RWPE2 (cell line): Measurements from ENCODE around the gene LGI2.

Experiments used
- ATAC-seq: fragments of 200-7000 bp; cut with Tn5 transposase; 3 replicates; pipeline ENCODE4 v1.9.1; 2021; ENCODE audit warnings: low read depth
- DNase-seq: peaks from one replicate; pipeline ENCODE4 v3.0.0-alpha.2; 2020; ENCODE audit warnings: low spot score
- H3K27ac ChIP-seq: fragments of 450-650 bp; 2 replicates; pipeline ENCODE4 v1.5.1; 2017; ENCODE audit warnings: mild to moderate bottlenecking; ENCODE audit not compliant: poor library complexity, severe bottlenecking
- H3K27me3 ChIP-seq: fragments of 250-450 bp; sonication (Bioruptor Pico); 2 replicates; pipeline ENCODE4 v1.5.1; 2021; ENCODE audit warnings: mild to moderate bottlenecking, moderate library complexity; ENCODE audit not compliant: insufficient read depth, poor library complexity, severe bottlenecking
- H3K36me3 ChIP-seq: fragments of 250-450 bp; sonication (Bioruptor Pico); 2 replicates; pipeline ENCODE4 v1.5.1; 2020; ENCODE audit warnings: low read depth, mild to moderate bottlenecking, moderate library complexity
- H3K4me1 ChIP-seq: fragments of 250-450 bp; sonication (Bioruptor Pico); 2 replicates; pipeline ENCODE4 v1.5.1; 2021; ENCODE audit warnings: mild to moderate bottlenecking, moderate library complexity; ENCODE audit not compliant: insufficient read depth, poor library complexity, severe bottlenecking
- H3K4me3 ChIP-seq: fragments of 250-450 bp; sonication (Bioruptor Pico); 2 replicates; pipeline ENCODE4 v1.5.1; 2021; ENCODE audit warnings: mild to moderate bottlenecking, moderate library complexity; ENCODE audit not compliant: severe bottlenecking
- H3K9me3 ChIP-seq: fragments of 250-450 bp; sonication (Bioruptor Pico); 2 replicates; pipeline ENCODE4 v1.5.1; 2021; ENCODE audit warnings: mild to moderate bottlenecking, moderate library complexity; ENCODE audit not compliant: severe bottlenecking
- TF ChIP-seq, protein P1 (sequence below): fragments of 450-650 bp; IDR thresholded peaks from one replicate; pipeline ENCODE4 v1.5.1; 2017; ENCODE audit warnings: mild to moderate bottlenecking, moderate library complexity; ENCODE audit not compliant: poor library complexity, severe bottlenecking

LGI2 gene

DNA sequence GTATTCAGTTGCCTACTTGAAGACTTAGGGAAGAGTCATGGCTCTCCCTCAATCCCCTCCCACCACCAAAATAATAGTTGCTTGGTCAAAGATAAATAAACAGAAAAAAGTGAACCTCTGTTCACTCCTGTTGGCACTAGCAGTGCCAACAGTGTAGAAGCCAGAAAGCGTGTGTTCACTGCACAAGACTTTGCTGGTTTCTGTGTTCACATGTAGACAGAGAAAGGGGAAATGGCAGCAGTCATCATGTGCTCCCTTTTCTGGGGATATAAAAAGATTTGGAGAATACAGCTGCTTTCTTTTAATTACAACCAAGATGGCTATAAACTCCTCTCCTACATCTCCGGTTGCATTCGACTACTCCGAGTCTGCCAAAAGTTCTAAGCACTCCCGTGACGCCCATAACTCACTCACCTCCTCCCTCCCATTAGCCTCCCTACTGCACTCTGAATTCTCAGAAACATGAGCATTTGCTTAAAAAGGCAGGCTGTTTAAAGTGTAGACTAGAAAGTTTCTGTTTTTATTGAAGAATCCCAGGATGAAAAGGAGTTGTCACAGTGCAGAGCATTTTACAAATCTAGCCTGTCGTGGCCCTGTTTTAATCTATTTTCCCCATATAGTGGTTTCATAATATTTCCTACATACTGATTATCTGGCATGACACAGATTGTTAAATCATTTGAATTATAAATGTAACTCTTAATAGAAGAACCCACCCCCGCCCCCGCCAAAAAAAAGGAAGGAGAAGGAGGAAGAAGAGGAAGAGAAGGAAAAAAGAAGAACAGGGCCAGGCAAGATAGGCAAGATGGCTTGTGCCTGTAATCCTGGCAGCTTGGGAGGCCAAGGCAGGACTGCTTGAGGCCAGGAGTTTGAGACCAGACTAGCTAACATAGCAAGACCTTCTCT lies 16.7 kb downstream of the LGI2 start:
- Histone ChIP-seq H3K27me3 (no peaks in the 10 kb centered on the region), H3K4me3 (no peak overlapping the region), H3K36me3 (no peaks in the 10 kb centered on the region), H3K4me1 (no peaks in the 10 kb centered on the region), H3K27ac (no peak overlapping the region), H3K9me3 (no peaks in the 10 kb centered on the region)
- DNase-seq (no peak), ATAC-seq (no peak)
- TF ChIP-seq, protein P1, sequence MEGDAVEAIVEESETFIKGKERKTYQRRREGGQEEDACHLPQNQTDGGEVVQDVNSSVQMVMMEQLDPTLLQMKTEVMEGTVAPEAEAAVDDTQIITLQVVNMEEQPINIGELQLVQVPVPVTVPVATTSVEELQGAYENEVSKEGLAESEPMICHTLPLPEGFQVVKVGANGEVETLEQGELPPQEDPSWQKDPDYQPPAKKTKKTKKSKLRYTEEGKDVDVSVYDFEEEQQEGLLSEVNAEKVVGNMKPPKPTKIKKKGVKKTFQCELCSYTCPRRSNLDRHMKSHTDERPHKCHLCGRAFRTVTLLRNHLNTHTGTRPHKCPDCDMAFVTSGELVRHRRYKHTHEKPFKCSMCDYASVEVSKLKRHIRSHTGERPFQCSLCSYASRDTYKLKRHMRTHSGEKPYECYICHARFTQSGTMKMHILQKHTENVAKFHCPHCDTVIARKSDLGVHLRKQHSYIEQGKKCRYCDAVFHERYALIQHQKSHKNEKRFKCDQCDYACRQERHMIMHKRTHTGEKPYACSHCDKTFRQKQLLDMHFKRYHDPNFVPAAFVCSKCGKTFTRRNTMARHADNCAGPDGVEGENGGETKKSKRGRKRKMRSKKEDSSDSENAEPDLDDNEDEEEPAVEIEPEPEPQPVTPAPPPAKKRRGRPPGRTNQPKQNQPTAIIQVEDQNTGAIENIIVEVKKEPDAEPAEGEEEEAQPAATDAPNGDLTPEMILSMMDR = no peak

DNA sequence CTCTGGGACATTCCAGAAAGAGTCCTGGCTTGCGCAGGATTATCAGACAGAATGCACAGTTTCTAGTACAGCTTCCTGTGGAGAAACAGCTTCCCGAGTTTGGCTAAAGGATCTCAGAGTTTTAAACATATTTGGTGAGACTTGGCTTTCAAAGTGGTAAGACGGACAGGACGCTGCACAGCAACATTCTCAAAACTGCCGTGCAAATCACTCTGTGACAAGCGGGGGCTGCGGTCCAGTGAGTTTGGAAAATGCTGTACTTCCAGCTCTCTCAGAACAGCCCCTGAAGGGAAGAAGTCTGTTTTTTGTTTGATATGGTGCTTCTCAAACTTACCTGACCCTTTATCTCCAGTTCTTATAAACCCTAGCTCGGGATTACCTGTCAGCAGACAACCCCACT lies 18.1 kb downstream of the LGI2 start:
- TF ChIP-seq, protein P1 = no peak
- no peaks in the 10 kb centered on the region for H3K9me3 ChIP-seq
- no peak for DNase-seq
- H3K36me3 ChIP-seq = no peaks in the 10 kb centered on the region
- no peak for ATAC-seq
- no peaks in the 10 kb centered on the region for H3K27me3 ChIP-seq
- H3K4me3 ChIP-seq = no peak overlapping the region
- H3K4me1 ChIP-seq = no peaks in the 10 kb centered on the region
- H3K27ac ChIP-seq = no peak overlapping the region

DNA sequence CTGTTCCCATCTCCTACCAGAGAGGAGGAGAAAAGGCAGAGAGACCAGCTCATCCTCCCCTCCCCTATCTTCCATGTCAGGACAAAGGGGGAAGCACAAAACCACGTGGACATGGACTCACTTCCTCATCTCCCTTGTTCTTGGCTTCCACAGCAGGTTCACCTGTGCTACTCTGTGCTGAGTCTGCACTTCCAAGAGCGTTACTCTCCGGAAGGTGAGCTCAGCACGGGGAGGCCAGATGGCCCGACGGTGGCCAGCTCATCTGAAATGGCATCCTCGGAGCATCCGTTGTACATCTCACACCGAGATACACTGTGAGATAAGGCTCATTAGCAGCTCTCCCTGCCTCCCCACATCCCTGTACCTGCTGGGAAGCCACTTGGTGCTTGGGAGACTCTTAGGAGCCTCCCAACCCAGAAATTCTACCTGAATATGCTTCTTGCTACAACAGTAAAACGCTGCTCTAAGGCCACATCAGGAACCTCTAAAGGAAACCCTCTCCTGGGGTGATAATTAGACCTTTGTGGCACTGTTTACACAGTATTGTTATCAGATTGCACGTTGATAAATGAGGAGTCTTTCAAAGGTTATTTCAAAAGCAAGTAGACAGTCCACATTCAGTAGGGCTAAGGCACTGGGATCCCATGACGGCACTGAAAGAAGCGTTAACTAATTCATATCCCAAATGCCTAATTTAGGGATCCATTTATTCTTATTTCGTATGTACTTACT lies 19.4 kb downstream of the LGI2 start:
- Histone ChIP-seq H3K4me1 (no peaks in the 10 kb centered on the region), H3K36me3 (no peaks in the 10 kb centered on the region), H3K4me3 (no peak overlapping the region), H3K27me3 (no peaks in the 10 kb centered on the region), H3K9me3 (no peaks in the 10 kb centered on the region), H3K27ac (no peak overlapping the region)
- ATAC-seq (no peak), DNase-seq (no peak)
- TF ChIP-seq, protein P1 = no peak

DNA sequence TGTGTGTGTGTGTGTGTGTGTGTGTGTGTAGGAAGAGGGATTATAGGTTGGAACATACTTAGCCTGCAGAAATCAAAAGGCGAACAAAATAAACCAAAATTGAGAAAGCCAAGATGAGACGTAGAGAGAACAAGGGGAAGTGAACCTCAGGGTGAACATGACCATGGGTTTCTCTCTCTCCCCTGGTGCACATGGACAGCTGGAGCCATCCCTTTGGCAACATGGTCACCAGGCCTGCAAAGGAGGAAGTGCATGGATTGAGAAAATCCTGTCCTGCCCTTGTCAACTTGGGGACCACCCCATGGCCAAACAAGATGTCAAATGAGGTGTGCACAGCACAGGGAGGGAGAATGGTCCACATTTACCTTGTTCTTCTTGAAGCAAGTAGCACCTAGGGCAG lies 23.1 kb downstream of the LGI2 start:
- no peaks in the 10 kb centered on the region for H3K36me3 ChIP-seq
- no peak overlapping the region for H3K27ac ChIP-seq
- H3K4me3 ChIP-seq = no peak overlapping the region
- TF ChIP-seq, protein P1 = no peak
- no peaks in the 10 kb centered on the region for H3K27me3 ChIP-seq
- H3K9me3 ChIP-seq = no peaks in the 10 kb centered on the region
- H3K4me1 ChIP-seq = no peaks in the 10 kb centered on the region
- ATAC-seq (no peak), DNase-seq (no peak)
